PFSK-1 (cell line): Measurements from ENCODE around the gene CAMK4.

Experiments used
- POLR2AphosphoS5 ChIP-seq: IDR thresholded peaks from 2 replicates; pipeline ENCODE4 v1.6.1; 2012; ENCODE audit warnings: low read depth, mild to moderate bottlenecking, control low read depth, low read length, moderate library complexity
- SIN3A ChIP-seq: IDR thresholded peaks from 2 replicates; pipeline ENCODE4 v1.6.1; 2012; ENCODE audit warnings: mild to moderate bottlenecking, low read length, moderate library complexity, borderline replicate concordance; ENCODE audit not compliant: insufficient read depth
- TF ChIP-seq, protein P1 (sequence below), 2 experiments: IDR thresholded peaks; 2 replicates each; pipeline versions ENCODE4 v1.6.1 to v1.8.0; 2011 to 2012; ENCODE audit warnings: low read depth in 2 of 2, low read length in 2 of 2, control low read depth in 1 of 2, inconsistent platforms in 1 of 2, mild to moderate bottlenecking in 1 of 2, moderate library complexity in 1 of 2; ENCODE audit not compliant: insufficient read depth in 1 of 2

DNA sequence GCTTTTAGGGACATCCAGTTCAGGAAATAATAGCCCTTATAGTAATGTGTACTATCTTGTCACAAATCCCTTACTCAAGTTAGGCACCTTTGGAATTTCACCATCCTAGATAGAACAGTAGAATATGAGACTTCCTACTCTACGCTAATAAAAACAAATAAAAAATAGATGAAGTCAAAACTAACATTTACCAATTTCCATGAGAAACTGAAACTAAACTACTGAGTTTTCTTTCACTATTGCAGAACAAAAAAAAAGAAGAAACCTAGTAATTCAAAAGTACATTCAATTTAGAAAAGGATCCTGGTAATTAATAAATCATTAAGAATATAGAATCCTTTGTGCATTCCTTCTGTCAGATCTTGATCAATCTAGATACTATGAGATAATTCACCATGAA is 274.2 kb downstream of the CAMK4 start:
- TF ChIP-seq, protein P1, sequence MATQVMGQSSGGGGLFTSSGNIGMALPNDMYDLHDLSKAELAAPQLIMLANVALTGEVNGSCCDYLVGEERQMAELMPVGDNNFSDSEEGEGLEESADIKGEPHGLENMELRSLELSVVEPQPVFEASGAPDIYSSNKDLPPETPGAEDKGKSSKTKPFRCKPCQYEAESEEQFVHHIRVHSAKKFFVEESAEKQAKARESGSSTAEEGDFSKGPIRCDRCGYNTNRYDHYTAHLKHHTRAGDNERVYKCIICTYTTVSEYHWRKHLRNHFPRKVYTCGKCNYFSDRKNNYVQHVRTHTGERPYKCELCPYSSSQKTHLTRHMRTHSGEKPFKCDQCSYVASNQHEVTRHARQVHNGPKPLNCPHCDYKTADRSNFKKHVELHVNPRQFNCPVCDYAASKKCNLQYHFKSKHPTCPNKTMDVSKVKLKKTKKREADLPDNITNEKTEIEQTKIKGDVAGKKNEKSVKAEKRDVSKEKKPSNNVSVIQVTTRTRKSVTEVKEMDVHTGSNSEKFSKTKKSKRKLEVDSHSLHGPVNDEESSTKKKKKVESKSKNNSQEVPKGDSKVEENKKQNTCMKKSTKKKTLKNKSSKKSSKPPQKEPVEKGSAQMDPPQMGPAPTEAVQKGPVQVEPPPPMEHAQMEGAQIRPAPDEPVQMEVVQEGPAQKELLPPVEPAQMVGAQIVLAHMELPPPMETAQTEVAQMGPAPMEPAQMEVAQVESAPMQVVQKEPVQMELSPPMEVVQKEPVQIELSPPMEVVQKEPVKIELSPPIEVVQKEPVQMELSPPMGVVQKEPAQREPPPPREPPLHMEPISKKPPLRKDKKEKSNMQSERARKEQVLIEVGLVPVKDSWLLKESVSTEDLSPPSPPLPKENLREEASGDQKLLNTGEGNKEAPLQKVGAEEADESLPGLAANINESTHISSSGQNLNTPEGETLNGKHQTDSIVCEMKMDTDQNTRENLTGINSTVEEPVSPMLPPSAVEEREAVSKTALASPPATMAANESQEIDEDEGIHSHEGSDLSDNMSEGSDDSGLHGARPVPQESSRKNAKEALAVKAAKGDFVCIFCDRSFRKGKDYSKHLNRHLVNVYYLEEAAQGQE (IDR thresholded peaks at IDR 0.05; ENCODE audit: insufficient read depth in 1 of 2, low read depth in 2 of 2, low read length in 2 of 2): no peak
- TF ChIP-seq POLR2AphosphoS5: no peak
- TF ChIP-seq SIN3A: no peak
